ENCODE data around the gene FABP6.

GRCh38 chr5:160245506-160246086 lies 16.3 kb downstream of the FABP6 start:
- TF ChIP-seq, protein P1, sequence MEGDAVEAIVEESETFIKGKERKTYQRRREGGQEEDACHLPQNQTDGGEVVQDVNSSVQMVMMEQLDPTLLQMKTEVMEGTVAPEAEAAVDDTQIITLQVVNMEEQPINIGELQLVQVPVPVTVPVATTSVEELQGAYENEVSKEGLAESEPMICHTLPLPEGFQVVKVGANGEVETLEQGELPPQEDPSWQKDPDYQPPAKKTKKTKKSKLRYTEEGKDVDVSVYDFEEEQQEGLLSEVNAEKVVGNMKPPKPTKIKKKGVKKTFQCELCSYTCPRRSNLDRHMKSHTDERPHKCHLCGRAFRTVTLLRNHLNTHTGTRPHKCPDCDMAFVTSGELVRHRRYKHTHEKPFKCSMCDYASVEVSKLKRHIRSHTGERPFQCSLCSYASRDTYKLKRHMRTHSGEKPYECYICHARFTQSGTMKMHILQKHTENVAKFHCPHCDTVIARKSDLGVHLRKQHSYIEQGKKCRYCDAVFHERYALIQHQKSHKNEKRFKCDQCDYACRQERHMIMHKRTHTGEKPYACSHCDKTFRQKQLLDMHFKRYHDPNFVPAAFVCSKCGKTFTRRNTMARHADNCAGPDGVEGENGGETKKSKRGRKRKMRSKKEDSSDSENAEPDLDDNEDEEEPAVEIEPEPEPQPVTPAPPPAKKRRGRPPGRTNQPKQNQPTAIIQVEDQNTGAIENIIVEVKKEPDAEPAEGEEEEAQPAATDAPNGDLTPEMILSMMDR (IDR thresholded peaks at IDR 0.05): no peak
- TF ChIP-seq POLR2A (IDR thresholded peaks at IDR 0.05): no peak

Measured in testis (tissue), 2 donors.